ENCODE results near the gene FOXP4.

DNA sequence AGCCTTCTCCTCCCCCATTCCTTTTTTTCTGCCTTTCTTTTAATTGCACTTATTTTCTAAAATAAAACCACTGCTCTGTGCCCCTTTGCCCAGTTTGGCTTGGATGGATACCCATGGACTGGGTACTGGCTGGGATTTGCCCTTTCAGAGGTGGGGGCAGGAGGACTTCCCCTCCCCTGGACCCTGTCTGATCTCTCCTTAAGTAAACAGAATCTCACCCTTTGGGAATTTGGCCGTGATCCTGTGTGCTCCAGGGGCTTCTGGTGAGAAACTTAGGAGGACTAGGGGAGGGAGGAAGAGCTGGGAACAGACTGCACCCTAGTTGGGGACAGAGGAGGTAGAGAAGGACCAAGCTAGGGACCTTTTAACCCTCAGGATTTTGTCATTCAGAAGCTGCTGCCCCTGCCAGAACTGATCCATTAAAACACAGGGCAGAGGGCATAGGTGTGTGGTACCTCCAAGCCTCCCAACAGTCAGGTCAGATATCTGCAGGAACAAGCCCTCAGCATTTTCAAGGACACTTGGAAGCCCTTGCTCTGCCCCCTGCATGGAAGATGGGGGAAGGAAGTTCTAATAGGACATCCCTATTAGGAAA, 7.3 kb downstream of the FOXP4 start:
- TF ChIP-seq EGR1 (IDR thresholded peaks at IDR 0.05; ENCODE audit: low read depth in 2 of 2) (no peak), RAD21 (IDR thresholded peaks at IDR 0.05) (no peak), HNF4A (conservative IDR thresholded peaks at IDR 0.05) (peak; percentile 29 to 30), NR2F2 (IDR thresholded peaks at IDR 0.05) (no peak), YY1 (IDR thresholded peaks at IDR 0.05) (no peak)
- TF ChIP-seq, protein P1, sequence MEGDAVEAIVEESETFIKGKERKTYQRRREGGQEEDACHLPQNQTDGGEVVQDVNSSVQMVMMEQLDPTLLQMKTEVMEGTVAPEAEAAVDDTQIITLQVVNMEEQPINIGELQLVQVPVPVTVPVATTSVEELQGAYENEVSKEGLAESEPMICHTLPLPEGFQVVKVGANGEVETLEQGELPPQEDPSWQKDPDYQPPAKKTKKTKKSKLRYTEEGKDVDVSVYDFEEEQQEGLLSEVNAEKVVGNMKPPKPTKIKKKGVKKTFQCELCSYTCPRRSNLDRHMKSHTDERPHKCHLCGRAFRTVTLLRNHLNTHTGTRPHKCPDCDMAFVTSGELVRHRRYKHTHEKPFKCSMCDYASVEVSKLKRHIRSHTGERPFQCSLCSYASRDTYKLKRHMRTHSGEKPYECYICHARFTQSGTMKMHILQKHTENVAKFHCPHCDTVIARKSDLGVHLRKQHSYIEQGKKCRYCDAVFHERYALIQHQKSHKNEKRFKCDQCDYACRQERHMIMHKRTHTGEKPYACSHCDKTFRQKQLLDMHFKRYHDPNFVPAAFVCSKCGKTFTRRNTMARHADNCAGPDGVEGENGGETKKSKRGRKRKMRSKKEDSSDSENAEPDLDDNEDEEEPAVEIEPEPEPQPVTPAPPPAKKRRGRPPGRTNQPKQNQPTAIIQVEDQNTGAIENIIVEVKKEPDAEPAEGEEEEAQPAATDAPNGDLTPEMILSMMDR (IDR thresholded peaks at IDR 0.05; ENCODE audit: low read depth, low read length, missing input control), result no peak
- TF ChIP-seq, protein P2, sequence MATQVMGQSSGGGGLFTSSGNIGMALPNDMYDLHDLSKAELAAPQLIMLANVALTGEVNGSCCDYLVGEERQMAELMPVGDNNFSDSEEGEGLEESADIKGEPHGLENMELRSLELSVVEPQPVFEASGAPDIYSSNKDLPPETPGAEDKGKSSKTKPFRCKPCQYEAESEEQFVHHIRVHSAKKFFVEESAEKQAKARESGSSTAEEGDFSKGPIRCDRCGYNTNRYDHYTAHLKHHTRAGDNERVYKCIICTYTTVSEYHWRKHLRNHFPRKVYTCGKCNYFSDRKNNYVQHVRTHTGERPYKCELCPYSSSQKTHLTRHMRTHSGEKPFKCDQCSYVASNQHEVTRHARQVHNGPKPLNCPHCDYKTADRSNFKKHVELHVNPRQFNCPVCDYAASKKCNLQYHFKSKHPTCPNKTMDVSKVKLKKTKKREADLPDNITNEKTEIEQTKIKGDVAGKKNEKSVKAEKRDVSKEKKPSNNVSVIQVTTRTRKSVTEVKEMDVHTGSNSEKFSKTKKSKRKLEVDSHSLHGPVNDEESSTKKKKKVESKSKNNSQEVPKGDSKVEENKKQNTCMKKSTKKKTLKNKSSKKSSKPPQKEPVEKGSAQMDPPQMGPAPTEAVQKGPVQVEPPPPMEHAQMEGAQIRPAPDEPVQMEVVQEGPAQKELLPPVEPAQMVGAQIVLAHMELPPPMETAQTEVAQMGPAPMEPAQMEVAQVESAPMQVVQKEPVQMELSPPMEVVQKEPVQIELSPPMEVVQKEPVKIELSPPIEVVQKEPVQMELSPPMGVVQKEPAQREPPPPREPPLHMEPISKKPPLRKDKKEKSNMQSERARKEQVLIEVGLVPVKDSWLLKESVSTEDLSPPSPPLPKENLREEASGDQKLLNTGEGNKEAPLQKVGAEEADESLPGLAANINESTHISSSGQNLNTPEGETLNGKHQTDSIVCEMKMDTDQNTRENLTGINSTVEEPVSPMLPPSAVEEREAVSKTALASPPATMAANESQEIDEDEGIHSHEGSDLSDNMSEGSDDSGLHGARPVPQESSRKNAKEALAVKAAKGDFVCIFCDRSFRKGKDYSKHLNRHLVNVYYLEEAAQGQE (IDR thresholded peaks at IDR 0.05), result no peak
- TF ChIP-seq, protein P3, sequence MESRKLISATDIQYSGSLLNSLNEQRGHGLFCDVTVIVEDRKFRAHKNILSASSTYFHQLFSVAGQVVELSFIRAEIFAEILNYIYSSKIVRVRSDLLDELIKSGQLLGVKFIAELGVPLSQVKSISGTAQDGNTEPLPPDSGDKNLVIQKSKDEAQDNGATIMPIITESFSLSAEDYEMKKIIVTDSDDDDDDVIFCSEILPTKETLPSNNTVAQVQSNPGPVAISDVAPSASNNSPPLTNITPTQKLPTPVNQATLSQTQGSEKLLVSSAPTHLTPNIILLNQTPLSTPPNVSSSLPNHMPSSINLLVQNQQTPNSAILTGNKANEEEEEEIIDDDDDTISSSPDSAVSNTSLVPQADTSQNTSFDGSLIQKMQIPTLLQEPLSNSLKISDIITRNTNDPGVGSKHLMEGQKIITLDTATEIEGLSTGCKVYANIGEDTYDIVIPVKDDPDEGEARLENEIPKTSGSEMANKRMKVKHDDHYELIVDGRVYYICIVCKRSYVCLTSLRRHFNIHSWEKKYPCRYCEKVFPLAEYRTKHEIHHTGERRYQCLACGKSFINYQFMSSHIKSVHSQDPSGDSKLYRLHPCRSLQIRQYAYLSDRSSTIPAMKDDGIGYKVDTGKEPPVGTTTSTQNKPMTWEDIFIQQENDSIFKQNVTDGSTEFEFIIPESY (IDR thresholded peaks at IDR 0.05), result no peak
- TF ChIP-seq, protein P4, sequence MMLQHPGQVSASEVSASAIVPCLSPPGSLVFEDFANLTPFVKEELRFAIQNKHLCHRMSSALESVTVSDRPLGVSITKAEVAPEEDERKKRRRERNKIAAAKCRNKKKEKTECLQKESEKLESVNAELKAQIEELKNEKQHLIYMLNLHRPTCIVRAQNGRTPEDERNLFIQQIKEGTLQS (IDR thresholded peaks at IDR 0.05), result no peak
- TF ChIP-seq, protein P5, sequence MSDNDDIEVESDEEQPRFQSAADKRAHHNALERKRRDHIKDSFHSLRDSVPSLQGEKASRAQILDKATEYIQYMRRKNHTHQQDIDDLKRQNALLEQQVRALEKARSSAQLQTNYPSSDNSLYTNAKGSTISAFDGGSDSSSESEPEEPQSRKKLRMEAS (IDR thresholded peaks at IDR 0.05), result no peak

Data from liver (tissue), 3 donors.